Astrocyte of the hippocampus (primary cell): ENCODE data around the gene MRPL28.

Experiments used
- DNase-seq: peaks from one replicate; pipeline ENCODE4 v3.0.0; 2011; ENCODE audit warnings: low read depth, low spot score

MRPL28 gene

GRCh38 chr16:317583-317982 lies 52.8 kb downstream of the MRPL28 start:
- DNase-seq = no peak
